ENCODE data around the gene THSD7A. TPM values are rescaled to one million over a fixed set of nuclear protein-coding genes. Genes with fewer than 3 reads are reported as not detected.

THSD7A gene
- polyA plus RNA-seq, 1 experiment: 0.06 TPM

DNA sequence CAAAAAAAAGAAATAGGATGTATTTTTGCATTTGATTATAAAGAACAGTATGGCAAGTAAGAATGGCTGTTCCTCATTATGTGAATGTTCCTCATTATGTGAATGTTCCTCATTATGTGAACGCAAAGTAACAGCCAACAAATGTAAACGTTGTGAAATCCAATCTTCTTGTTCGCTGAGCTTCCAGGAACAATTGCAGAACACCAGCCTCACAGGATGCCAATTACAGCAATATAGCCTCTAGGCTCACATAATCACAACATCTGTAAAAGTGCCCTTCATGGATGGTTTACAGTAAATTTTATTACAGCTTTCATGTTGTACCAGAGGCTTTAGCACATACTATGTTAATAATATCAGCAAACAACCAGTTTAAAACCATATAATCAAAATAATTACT lies 71.6 kb downstream of the THSD7A start:
- H3K9me3 ChIP-seq (ENCODE audit: control insufficient read depth, insufficient read depth, low read length): no peaks in the 10 kb centered on the region
- TF ChIP-seq, protein P1, sequence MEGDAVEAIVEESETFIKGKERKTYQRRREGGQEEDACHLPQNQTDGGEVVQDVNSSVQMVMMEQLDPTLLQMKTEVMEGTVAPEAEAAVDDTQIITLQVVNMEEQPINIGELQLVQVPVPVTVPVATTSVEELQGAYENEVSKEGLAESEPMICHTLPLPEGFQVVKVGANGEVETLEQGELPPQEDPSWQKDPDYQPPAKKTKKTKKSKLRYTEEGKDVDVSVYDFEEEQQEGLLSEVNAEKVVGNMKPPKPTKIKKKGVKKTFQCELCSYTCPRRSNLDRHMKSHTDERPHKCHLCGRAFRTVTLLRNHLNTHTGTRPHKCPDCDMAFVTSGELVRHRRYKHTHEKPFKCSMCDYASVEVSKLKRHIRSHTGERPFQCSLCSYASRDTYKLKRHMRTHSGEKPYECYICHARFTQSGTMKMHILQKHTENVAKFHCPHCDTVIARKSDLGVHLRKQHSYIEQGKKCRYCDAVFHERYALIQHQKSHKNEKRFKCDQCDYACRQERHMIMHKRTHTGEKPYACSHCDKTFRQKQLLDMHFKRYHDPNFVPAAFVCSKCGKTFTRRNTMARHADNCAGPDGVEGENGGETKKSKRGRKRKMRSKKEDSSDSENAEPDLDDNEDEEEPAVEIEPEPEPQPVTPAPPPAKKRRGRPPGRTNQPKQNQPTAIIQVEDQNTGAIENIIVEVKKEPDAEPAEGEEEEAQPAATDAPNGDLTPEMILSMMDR (IDR thresholded peaks at IDR 0.05; ENCODE audit: low read depth, low read length): no peak
- DNase-seq (ENCODE audit: low read depth, low spot score): no peak
- H3K27me3 ChIP-seq (ENCODE audit: control insufficient read depth, insufficient read depth, low read length): no peaks in the 10 kb centered on the region
- ChIA-PET POLR2A (no interaction called here), CTCF (no interaction called here)
- no peak overlapping the region for H3K27ac ChIP-seq (ENCODE audit: low read depth, low read length)
- H3K4me3 ChIP-seq (ENCODE audit: low read depth, low read length): no peak overlapping the region

DNA sequence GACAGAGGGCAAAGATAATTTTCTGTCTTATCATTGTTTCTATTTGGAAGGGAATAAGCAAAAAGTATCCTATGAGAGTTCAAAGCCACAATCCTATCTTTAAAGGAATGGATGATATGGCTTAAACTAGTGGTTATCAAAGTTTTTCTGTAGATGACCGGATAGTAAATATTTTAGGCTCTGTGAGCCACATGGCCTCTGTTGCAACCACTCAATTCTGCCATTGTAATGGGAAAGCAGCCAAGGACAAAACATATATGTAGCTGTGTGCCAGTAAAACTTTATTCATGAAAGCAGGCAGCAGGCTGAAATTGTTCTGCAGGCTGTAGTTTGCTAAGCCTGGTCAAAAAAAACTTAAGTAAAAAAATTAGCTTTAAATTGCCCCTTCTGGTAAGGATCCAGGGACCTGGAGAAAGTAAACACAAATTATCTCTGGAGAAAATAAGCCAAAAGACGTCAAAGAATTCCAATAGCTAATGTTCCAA lies 73.3 kb downstream of the THSD7A start:
- ChIA-PET CTCF (no interaction called here), POLR2A (no interaction called here)
- Histone ChIP-seq H3K27ac (ENCODE audit: low read depth, low read length) (no peak overlapping the region), H3K27me3 (ENCODE audit: control insufficient read depth, insufficient read depth, low read length) (no peaks in the 10 kb centered on the region), H3K4me3 (ENCODE audit: low read depth, low read length) (no peak overlapping the region), H3K9me3 (ENCODE audit: control insufficient read depth, insufficient read depth, low read length) (no peaks in the 10 kb centered on the region)
- DNase-seq (ENCODE audit: low read depth, low spot score): no peak
- TF ChIP-seq, protein P1 (IDR thresholded peaks at IDR 0.05; ENCODE audit: low read depth, low read length): no peak

DNA sequence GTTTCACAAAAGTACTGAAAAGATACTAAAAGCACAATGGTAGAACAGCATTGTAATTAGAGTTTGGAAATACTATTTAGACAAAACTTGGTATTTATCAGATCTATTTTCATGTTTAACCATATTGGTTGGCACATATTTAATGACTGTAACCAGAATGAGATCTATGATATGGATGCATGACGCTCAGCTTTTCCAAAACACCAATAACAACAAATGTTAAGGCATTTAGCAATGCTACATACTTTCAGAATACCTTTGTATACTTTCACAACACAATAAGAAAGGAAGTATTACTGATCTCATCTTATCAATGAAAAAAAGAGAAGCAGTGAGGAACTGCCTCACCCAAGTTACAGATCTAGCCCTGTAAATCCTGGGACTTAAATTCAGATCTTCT lies 74.8 kb downstream of the THSD7A start:
- POLR2A ChIA-PET: no interaction called here
- Histone ChIP-seq H3K4me3 (ENCODE audit: low read depth, low read length) (no peak overlapping the region), H3K9me3 (ENCODE audit: control insufficient read depth, insufficient read depth, low read length) (no peaks in the 10 kb centered on the region), H3K27me3 (ENCODE audit: control insufficient read depth, insufficient read depth, low read length) (no peaks in the 10 kb centered on the region), H3K27ac (ENCODE audit: low read depth, low read length) (no peak overlapping the region)
- TF ChIP-seq, protein P1 (IDR thresholded peaks at IDR 0.05; ENCODE audit: low read depth, low read length): no peak
- CTCF ChIA-PET: no interaction called here
- DNase-seq (ENCODE audit: low read depth, low spot score): no peak

DNA sequence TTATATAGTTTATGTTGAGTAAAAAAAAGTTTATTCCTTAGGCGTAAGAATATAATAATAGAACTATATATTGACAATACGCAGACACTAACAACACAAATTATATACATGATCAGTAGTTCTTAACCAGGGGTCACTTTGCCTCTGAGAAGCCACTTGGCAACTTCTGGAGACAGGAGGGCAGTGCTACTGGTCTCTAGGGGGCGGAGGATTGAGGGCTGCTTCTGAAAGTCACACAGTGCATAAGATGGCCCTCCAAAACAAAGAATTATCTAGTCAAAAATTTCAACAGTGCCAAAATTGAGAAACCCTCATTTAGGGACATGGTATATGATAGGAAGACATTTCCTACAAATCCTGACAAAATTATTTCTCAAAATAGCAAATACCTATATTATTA lies 77.1 kb downstream of the THSD7A start:
- POLR2A ChIA-PET: no interaction called here
- TF ChIP-seq, protein P1 (IDR thresholded peaks at IDR 0.05; ENCODE audit: low read depth, low read length): no peak
- CTCF ChIA-PET: no interaction called here
- Histone ChIP-seq H3K27me3 (ENCODE audit: control insufficient read depth, insufficient read depth, low read length) (no peaks in the 10 kb centered on the region), H3K4me3 (ENCODE audit: low read depth, low read length) (no peak overlapping the region), H3K27ac (ENCODE audit: low read depth, low read length) (no peak overlapping the region), H3K9me3 (ENCODE audit: control insufficient read depth, insufficient read depth, low read length) (no peaks in the 10 kb centered on the region)
- DNase-seq (ENCODE audit: low read depth, low spot score): no peak

DNA sequence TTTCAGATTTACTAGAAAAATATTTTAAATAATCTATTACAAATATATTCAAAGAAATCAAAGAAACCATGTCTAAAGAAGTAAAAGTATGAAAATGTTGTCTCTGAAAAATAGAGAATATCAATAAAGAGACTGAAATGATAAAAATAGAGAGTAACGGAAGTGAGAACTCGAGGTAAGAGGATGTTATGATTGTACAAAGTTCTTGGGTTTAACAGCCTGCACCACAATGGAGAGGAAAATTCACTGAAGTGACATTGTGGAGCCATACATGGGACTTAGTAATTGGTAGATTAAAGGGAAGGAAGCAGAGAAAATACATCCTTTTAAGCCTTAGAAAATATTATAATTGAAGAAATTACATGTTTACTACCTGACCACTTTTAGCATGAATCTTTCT lies 77.9 kb downstream of the THSD7A start:
- ChIA-PET CTCF (no interaction called here), POLR2A (no interaction called here)
- Histone ChIP-seq H3K4me3 (ENCODE audit: low read depth, low read length) (no peak overlapping the region), H3K27ac (ENCODE audit: low read depth, low read length) (no peak overlapping the region), H3K9me3 (ENCODE audit: control insufficient read depth, insufficient read depth, low read length) (no peaks in the 10 kb centered on the region), H3K27me3 (ENCODE audit: control insufficient read depth, insufficient read depth, low read length) (no peaks in the 10 kb centered on the region)
- TF ChIP-seq, protein P1 (IDR thresholded peaks at IDR 0.05; ENCODE audit: low read depth, low read length): no peak
- no peak for DNase-seq (ENCODE audit: low read depth, low spot score)
